KMS-11 (cell line): ENCODE data around the gene APOBEC3H.

ENCODE experiments used
- H2AFZ ChIP-seq: fragments of 200-600 bp; sonication (generic); 2 replicates; pipeline ENCODE4 v1.6.1; 2016; ENCODE audit warnings: antibody characterized with exemption, mixed run types, low read depth
- H3K27ac ChIP-seq: fragments of 200-600 bp; sonication (generic); 2 replicates; pipeline ENCODE4 v1.6.1; 2016; ENCODE audit warnings: mild to moderate bottlenecking, mixed run types
- H3K27me3 ChIP-seq: fragments of 200-600 bp; sonication (generic); 2 replicates; pipeline ENCODE4 v1.6.1; 2017; ENCODE audit warnings: mild to moderate bottlenecking, low read depth, mixed run types, moderate library complexity; ENCODE audit not compliant: insufficient read depth
- H3K36me3 ChIP-seq: fragments of 200-600 bp; sonication (generic); 2 replicates; pipeline ENCODE4 v1.6.1; 2017; ENCODE audit warnings: mild to moderate bottlenecking, mixed run types; ENCODE audit not compliant: insufficient read depth
- H3K4me1 ChIP-seq: fragments of 200-600 bp; sonication (generic); 2 replicates; pipeline ENCODE4 v1.6.1; 2016; ENCODE audit warnings: mild to moderate bottlenecking, low read depth, mixed run types; ENCODE audit not compliant: poor library complexity, severe bottlenecking
- H3K4me2 ChIP-seq: fragments of 200-600 bp; sonication (generic); 2 replicates; pipeline ENCODE4 v1.7.0; 2016; ENCODE audit warnings: mild to moderate bottlenecking, mixed run types
- H3K4me3 ChIP-seq: fragments of 200-600 bp; sonication (generic); IDR thresholded peaks from 2 replicates; pipeline ENCODE4 v1.6.1; 2017; ENCODE audit warnings: low read depth, low read length, mixed read lengths; ENCODE audit not compliant: insufficient read depth
- H3K79me2 ChIP-seq: fragments of 200-600 bp; sonication (generic); 2 replicates; pipeline ENCODE4 v1.6.1; 2016; ENCODE audit warnings: low read depth, mixed run types; ENCODE audit not compliant: insufficient read depth
- H3K9ac ChIP-seq: fragments of 200-600 bp; sonication (generic); 2 replicates; pipeline ENCODE4 v1.6.1; 2016; ENCODE audit warnings: mild to moderate bottlenecking, mixed run types
- H4K20me1 ChIP-seq: fragments of 200-600 bp; sonication (generic); 2 replicates; pipeline ENCODE4 v1.6.1; 2016; ENCODE audit warnings: mild to moderate bottlenecking, mixed run types; ENCODE audit not compliant: insufficient read depth
- TF ChIP-seq, protein P1 (sequence below): fragments of 200-600 bp; sonication (generic); conservative IDR thresholded peaks from 2 replicates; pipeline ENCODE4 v1.6.1; 2017; ENCODE audit warnings: low read depth, mild to moderate bottlenecking, antibody characterized with exemption, low read length, moderate library complexity, mixed read lengths

APOBEC3H gene

DNA sequence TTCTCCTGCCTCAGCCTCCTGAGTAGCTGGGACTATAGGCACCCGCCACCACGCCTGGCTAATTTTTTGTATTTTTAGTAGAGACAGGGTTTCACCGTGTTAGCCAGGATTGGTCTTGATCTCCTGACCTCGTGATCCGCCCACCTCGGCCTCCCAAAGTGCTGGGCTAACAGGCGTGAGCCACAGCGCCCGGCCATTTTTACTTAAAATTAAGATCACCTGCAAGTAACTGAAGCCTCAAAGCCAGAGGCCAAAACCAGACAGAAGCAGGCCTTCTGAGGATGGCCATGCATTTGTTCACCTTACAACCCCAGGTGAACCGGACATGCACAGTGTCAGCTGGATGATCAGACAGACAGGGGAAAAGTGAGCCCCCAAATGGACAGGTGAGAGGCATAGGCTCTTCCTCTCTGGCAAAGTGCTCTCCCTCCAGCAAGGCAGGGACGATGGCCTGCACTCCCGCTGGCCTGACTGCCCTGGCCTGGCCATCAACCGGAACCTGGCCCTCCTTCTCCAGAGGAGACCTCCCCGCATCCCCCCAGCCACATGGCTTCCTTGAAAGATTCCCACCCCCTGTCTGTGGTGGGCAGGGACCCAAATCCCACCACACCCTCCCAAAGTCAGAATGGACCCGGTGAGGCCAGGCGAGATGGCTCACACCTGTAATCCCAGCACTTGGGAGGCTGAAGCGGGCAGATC, 25.9 kb downstream of the APOBEC3H start:
- no peak overlapping the region for H3K9ac ChIP-seq
- TF ChIP-seq, protein P1, sequence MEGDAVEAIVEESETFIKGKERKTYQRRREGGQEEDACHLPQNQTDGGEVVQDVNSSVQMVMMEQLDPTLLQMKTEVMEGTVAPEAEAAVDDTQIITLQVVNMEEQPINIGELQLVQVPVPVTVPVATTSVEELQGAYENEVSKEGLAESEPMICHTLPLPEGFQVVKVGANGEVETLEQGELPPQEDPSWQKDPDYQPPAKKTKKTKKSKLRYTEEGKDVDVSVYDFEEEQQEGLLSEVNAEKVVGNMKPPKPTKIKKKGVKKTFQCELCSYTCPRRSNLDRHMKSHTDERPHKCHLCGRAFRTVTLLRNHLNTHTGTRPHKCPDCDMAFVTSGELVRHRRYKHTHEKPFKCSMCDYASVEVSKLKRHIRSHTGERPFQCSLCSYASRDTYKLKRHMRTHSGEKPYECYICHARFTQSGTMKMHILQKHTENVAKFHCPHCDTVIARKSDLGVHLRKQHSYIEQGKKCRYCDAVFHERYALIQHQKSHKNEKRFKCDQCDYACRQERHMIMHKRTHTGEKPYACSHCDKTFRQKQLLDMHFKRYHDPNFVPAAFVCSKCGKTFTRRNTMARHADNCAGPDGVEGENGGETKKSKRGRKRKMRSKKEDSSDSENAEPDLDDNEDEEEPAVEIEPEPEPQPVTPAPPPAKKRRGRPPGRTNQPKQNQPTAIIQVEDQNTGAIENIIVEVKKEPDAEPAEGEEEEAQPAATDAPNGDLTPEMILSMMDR = no peak
- no peak overlapping the region for H3K4me2 ChIP-seq

DNA sequence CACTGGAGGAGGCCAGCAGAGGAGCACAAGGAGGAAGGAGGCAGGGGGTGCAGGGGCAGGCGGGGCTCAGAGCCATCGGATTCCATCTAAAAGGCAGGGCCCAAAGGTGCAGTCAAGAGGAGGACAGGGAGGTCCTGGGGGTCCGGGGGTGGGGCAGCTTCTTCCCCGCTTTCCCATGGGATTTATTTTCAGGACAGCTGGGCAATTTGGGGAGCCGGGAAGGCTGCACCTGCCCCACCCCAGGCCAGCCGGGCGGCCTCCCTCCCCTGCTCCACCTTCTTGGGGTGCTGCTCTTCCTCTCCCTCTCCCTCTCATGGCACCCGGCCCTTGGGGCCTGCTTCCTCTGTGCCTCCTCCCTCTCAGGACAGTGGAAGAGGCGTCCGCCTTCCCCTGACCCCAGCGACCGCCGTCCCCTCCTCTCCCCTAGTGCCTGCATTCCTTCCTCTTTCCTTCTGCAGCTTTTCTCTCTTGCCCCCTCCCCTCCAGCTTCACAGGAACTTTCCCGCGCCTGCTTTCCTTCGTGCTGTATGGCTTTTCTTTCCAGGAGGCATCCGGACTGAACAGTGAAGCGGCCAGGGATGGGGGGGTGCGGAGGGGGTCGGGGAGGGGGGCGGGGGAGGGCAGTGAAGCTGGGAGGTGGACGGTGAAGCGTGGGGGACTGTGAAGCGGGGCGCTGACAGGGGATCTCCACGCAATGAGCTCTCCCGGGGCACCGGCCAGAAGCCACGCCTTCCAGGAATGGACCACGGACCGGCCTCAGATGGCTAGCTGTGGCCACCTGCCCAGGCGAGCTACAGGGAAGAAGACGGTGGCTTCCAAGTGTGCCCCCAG, 26.9 kb downstream of the APOBEC3H start:
- H3K4me2 ChIP-seq = no peak overlapping the region
- no peak overlapping the region for H3K9ac ChIP-seq
- TF ChIP-seq, protein P1 = no peak
- H3K4me1 ChIP-seq = peaks cover 16% of the 10 kb centered on the region
- H3K79me2 ChIP-seq = no peaks in the 10 kb centered on the region
- H2AFZ ChIP-seq = no peak overlapping the region
- H4K20me1 ChIP-seq = no peaks in the 10 kb centered on the region
- H3K4me3 ChIP-seq = no peak overlapping the region
- no peaks in the 10 kb centered on the region for H3K36me3 ChIP-seq
- no peaks in the 10 kb centered on the region for H3K27me3 ChIP-seq
- no peak overlapping the region for H3K27ac ChIP-seq

More for the DNA sequence above, 25.9 kb downstream of the APOBEC3H start:
- no peaks in the 10 kb centered on the region for H3K27me3 ChIP-seq
- no peak overlapping the region for H3K27ac ChIP-seq
- H3K4me1 ChIP-seq = peaks cover 8% of the 10 kb centered on the region
- H3K4me3 ChIP-seq = no peak overlapping the region
- no peaks in the 10 kb centered on the region for H4K20me1 ChIP-seq
- no peak overlapping the region for H2AFZ ChIP-seq
- H3K36me3 ChIP-seq = no peaks in the 10 kb centered on the region
- no peaks in the 10 kb centered on the region for H3K79me2 ChIP-seq

- no peak overlapping the region for H3K27ac ChIP-seq
- TF ChIP-seq, protein P1 = no peak
These were observed 28.6 kb downstream of the APOBEC3H start for GRCh38 chr22:39125622-39126021.

DNA sequence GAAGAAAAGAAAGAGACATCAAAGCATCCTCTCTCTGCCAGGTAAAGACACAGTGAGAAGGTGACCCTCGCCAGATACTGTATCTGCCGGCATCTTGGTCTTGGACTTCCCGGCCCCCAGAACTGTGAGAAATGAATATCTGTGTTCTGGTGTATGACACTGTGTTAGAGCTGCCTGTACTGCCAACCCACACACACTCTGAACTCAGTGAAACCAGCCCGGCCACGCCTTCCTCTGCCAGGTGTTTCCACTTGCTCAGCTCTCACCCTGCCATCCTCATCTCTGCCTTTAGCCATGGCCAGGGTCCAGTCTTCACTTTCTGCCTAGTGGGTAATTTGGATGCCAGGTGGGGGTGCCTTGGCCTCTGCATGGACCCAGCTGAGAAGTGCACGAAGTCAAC, 31.5 kb downstream of the APOBEC3H start:
- Histone ChIP-seq H4K20me1 (no peaks in the 10 kb centered on the region), H3K4me3 (no peak overlapping the region), H3K9ac (no peak overlapping the region), H3K4me1 (peaks cover 16% of the 10 kb centered on the region), H3K4me2 (no peak overlapping the region), H3K79me2 (no peaks in the 10 kb centered on the region), H3K27me3 (no peaks in the 10 kb centered on the region), H2AFZ (no peak overlapping the region), H3K27ac (no peak overlapping the region), H3K36me3 (no peaks in the 10 kb centered on the region)
- TF ChIP-seq, protein P1 = no peak

More at GRCh38 chr22:39125622-39126021, 28.6 kb downstream of the APOBEC3H start:
- H2AFZ ChIP-seq = no peak overlapping the region
- peaks cover 20% of the 10 kb centered on the region for H3K4me1 ChIP-seq
- no peaks in the 10 kb centered on the region for H3K36me3 ChIP-seq
- H3K79me2 ChIP-seq = no peaks in the 10 kb centered on the region
- H4K20me1 ChIP-seq = no peaks in the 10 kb centered on the region
- no peak overlapping the region for H3K4me3 ChIP-seq
- H3K4me2 ChIP-seq = no peak overlapping the region
- no peak overlapping the region for H3K9ac ChIP-seq
- H3K27me3 ChIP-seq = no peaks in the 10 kb centered on the region
